A673 (cell line): Measurements from ENCODE around the gene S100A3. TPM values are rescaled to one million over a fixed set of nuclear protein-coding genes. Genes with fewer than 3 reads are reported as not detected.
"Not testable (repeated sequence)": the region's sequence is repeated elsewhere in the genome, so short reads cannot be mapped to it uniquely, and the experiment has no call there.

Experiments
- BruUV-seq: library from RNA; stranded (reverse); fragments of 400-500 nt; replicated peaks from 2 replicates; lab custom pipeline; 2021; lab: Mats Ljungman, UMichigan
- CTCF ChIA-PET: fragments of 300-600 bp; sonication (Branson Sonifier 250); formaldehyde crosslinking; loops from one replicate; lab custom pipeline; 2022; ENCODE audit warnings: antibody characterized with exemption; lab: Charles Lee
- POLR2A ChIA-PET: fragments of 300-600 bp; sonication (Branson Sonifier 250); formaldehyde crosslinking; loops from one replicate; lab custom pipeline; 2022; ENCODE audit warnings: antibody characterized with exemption; ENCODE audit not compliant: low non-redundant PET; lab: Charles Lee
- DNase-seq: peaks from one replicate; pipeline ENCODE4 v3.0.0-alpha.2; 2015; ENCODE audit warnings: low spot score
- H3K27ac ChIP-seq: fragments of 200-600 bp; sonication (generic); 2 replicates; pipeline ENCODE4 v1.5.1; 2016; ENCODE audit warnings: mixed run types, low read depth, mild to moderate bottlenecking, mixed read lengths, antibody characterized with exemption, low read length; ENCODE audit not compliant: poor library complexity, severe bottlenecking
- H3K27me3 ChIP-seq: fragments of 200-600 bp; sonication (generic); replicated peaks from 2 replicates; pipeline ENCODE4 v1.6.1; 2017; ENCODE audit warnings: mixed run types, low read depth, mild to moderate bottlenecking, mixed read lengths, antibody characterized with exemption, low read length; ENCODE audit not compliant: insufficient read depth, poor library complexity
- H3K36me3 ChIP-seq: fragments of 200-600 bp; sonication (generic); 2 replicates; pipeline ENCODE4 v1.6.1; 2016; ENCODE audit warnings: mixed run types, mild to moderate bottlenecking, mixed read lengths, antibody characterized with exemption, low read length; ENCODE audit not compliant: insufficient read depth, poor library complexity, severe bottlenecking
- H3K4me1 ChIP-seq: fragments of 200-600 bp; sonication (generic); 2 replicates; pipeline ENCODE4 v1.6.1; 2017; ENCODE audit warnings: mixed run types, mild to moderate bottlenecking, mixed read lengths, antibody characterized with exemption, low read length; ENCODE audit not compliant: insufficient read depth, poor library complexity, severe bottlenecking
- H3K4me3 ChIP-seq: fragments of 200-600 bp; sonication (generic); 2 replicates; pipeline ENCODE4 v1.5.1; 2016; ENCODE audit warnings: low read depth, mixed run types, mild to moderate bottlenecking, mixed read lengths, low read length; ENCODE audit not compliant: poor library complexity, severe bottlenecking
- H3K9me3 ChIP-seq: fragments of 200-600 bp; sonication (generic); 2 replicates; pipeline ENCODE4 v1.6.1; 2016; ENCODE audit warnings: mixed run types, low read depth, mild to moderate bottlenecking, mixed read lengths, antibody characterized with exemption, low read length; ENCODE audit not compliant: poor library complexity, severe bottlenecking
- EZH2 ChIP-seq: fragments of 200-600 bp; sonication (generic); IDR thresholded peaks from 2 replicates; pipeline ENCODE4 v1.6.1; 2017; ENCODE audit warnings: borderline replicate concordance, low read depth, mild to moderate bottlenecking, mixed read lengths, antibody characterized with exemption, low read length; ENCODE audit not compliant: poor library complexity, severe bottlenecking
- intact Hi-C: fragments of 100-400 bp; cut with micrococcal nuclease; formaldehyde crosslinking; loops from one replicate; pipeline ENCODE4 v1.10.0; 2022; ENCODE audit not compliant: unreplicated experiment
- total RNA-seq: library from RNA; stranded (reverse); gene quantifications from 2 replicates; pipeline ENCODE4 v1.2.3, GENCODE V29; 2021
- TF ChIP-seq, protein P1 (sequence below): fragments of 300-800, 200-600 bp; sonication (generic); conservative IDR thresholded peaks from 2 replicates; pipeline ENCODE4 v1.5.1; 2017; ENCODE audit warnings: low read depth, mild to moderate bottlenecking, antibody characterized with exemption, low read length, moderate library complexity, mixed read lengths

S100A3 gene
- total RNA-seq, 1 experiment from 2014 or later = 0.99 TPM

DNA sequence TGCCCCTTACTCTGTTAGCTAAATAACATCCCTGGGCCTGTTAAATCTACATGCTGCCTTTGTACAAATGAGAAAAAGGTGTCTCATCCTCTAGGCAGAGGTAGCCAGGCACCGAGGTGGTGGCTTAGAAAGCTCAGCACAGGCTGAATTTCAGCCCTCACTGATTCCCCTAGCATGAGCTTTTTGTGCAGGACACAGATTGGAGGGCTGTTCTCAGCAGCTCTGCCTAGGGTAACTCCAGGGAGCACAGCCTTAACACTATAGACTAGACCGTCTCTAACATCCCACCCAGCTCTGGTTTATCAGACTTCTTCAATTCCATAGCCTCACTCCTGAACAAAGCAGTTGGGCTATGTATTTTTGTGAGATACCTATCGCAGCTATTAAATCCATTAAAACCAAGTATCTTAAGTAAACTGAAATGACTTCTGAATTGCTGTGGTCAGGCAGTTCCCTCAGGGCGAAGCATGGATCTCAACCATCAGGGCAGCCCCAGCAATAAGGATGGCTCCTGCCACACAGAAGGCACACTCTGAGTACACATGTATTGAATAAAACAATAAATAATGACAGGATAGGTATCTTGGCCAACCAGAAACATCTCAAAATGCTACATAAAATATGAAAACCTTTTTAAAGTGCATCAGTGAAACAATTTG, 28.1 kb downstream of the S100A3 start:
- Histone ChIP-seq H3K27ac (no peak overlapping the region), H3K27me3 (no peaks in the 10 kb centered on the region), H3K4me1 (no peaks in the 10 kb centered on the region), H3K4me3 (no peak overlapping the region), H3K9me3 (no peaks in the 10 kb centered on the region), H3K36me3 (no peaks in the 10 kb centered on the region)
- BruUV-seq = no TSS peak
- no peak for DNase-seq
- ChIA-PET CTCF (interaction anchor here (0.9 to 1.1 kb wide), 2 partner anchors 10 to 12 kb away, joined by 3 read pairs; no protein-coding TSS in a partner anchor), POLR2A (no interaction called here)
- intact Hi-C loops = no loop called here
- no peak for TF ChIP-seq EZH2
- TF ChIP-seq, protein P1, sequence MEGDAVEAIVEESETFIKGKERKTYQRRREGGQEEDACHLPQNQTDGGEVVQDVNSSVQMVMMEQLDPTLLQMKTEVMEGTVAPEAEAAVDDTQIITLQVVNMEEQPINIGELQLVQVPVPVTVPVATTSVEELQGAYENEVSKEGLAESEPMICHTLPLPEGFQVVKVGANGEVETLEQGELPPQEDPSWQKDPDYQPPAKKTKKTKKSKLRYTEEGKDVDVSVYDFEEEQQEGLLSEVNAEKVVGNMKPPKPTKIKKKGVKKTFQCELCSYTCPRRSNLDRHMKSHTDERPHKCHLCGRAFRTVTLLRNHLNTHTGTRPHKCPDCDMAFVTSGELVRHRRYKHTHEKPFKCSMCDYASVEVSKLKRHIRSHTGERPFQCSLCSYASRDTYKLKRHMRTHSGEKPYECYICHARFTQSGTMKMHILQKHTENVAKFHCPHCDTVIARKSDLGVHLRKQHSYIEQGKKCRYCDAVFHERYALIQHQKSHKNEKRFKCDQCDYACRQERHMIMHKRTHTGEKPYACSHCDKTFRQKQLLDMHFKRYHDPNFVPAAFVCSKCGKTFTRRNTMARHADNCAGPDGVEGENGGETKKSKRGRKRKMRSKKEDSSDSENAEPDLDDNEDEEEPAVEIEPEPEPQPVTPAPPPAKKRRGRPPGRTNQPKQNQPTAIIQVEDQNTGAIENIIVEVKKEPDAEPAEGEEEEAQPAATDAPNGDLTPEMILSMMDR = no peak

DNA sequence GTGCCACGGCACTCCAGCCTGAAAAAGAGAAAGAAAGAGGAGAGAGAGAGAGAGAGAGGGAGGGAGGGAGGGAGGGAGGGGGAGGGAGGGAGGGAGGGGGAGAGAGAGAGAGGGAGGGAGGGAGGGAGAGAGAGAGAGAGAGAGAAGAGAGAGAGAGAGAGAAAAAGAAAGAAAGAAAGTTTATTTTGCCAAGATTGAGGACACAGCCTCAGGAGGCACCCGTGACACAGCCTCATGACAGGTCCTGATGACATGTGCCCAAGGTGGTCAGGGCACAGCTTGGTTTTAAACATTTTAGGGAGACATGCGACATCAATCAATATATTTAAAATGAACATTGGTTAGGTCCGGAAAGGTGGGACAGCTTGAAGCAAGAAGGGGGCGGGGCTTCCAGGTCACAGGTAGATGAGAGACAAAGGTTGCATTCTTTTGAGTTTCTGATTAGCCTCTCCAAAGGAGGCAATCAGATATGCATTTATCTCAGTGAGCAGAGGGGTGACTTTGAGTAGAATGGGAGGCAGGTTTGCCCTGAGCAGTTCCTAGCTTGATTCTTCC, 28.8 kb downstream of the S100A3 start:
- not testable (repeated sequence) for H3K4me1 ChIP-seq

DNA sequence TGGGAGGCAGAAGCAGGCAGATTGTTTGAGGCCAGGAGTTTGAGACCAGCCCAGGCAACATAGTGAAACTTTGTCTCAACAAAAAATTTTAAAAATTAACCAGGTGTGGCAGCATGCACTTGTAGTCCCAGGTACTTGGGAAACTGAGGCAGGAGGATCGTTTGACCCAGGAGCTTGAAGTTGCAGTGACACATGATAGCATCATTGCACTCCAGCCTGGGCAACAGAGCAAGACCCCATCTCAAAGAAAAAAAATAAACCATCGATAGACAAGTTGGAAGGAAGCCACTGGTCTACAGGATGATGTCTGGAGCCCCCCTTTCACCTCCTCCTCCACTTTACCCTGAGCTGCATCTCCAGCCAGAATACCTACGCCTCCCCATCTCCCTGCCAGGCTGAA, 29.8 kb downstream of the S100A3 start:
- BruUV-seq = no TSS peak
- intact Hi-C loops = loop anchor here (10.0 kb wide), 2 partner anchors 256 to 466 kb away; partner anchors contain the start of genes RAB13 and SLC27A3

More for the DNA sequence above, 28.8 kb downstream of the S100A3 start:
- H3K36me3 ChIP-seq, H3K9me3 ChIP-seq, DNase-seq, intact Hi-C loops, H3K27me3 ChIP-seq, BruUV-seq, H3K4me3 ChIP-seq, POLR2A ChIA-PET, H3K27ac ChIP-seq: not testable (repeated sequence)
- CTCF ChIA-PET = interaction anchor here (0.9 to 1.1 kb wide), 2 partner anchors 10 to 12 kb away, joined by 3 read pairs; no protein-coding TSS in a partner anchor

More for the DNA sequence above, 29.8 kb downstream of the S100A3 start:
- no peaks in the 10 kb centered on the region for H3K36me3 ChIP-seq
- no peaks in the 10 kb centered on the region for H3K9me3 ChIP-seq
- POLR2A ChIA-PET = no interaction called here
- H3K4me3 ChIP-seq = no peak overlapping the region
- no peak overlapping the region for H3K27ac ChIP-seq
- H3K27me3 ChIP-seq = no peaks in the 10 kb centered on the region
- DNase-seq = no peak
- H3K4me1 ChIP-seq = no peaks in the 10 kb centered on the region
- no peak for TF ChIP-seq EZH2
- TF ChIP-seq, protein P1 = no peak
- CTCF ChIA-PET = no interaction called here
